Thoracic aorta (tissue), 2 donors: ENCODE results near the gene NQO1. TPM values are rescaled to one million over a fixed set of nuclear protein-coding genes. Genes with fewer than 3 reads are reported as not detected.
A peak's percentile ranks its signal among the peaks of the same experiment; 100 is the strongest.

Source experiments
- ATAC-seq: fragments of 150-250 bp; one replicate; pipeline ENCODE4 v1.8.0; 2017; ENCODE audit warnings: low read depth; ENCODE audit not compliant: insufficient number of reproducible peaks, low FRiP score
- DNase-seq: peaks from one replicate; pipeline ENCODE4 v3.0.0-alpha.2; 2020; ENCODE audit warnings: low spot score
- H3K27ac ChIP-seq, 2 donors: fragments of 200-600 bp; sonication (generic); 1 replicate in 1 of 2; 2 replicates in 1 of 2; pipeline ENCODE4 v1.5.1; 2016; ENCODE audit warnings: mild to moderate bottlenecking in 2 of 2, moderate library complexity in 2 of 2
- H3K27me3 ChIP-seq: fragments of 200-600 bp; sonication (generic); replicated peaks from 2 replicates; pipeline ENCODE4 v1.6.0; 2016; ENCODE audit warnings: mild to moderate bottlenecking; ENCODE audit not compliant: insufficient read depth
- H3K36me3 ChIP-seq: fragments of 200-600 bp; sonication (generic); one replicate; pipeline ENCODE4 v1.5.1; 2016
- H3K4me1 ChIP-seq, 2 donors: fragments of 200-600 bp; sonication (generic); 1 replicate in 1 of 2; 2 replicates in 1 of 2; pipeline versions ENCODE4 v1.5.1 to v1.6.0; 2016; ENCODE audit warnings: low read depth in 2 of 2, mild to moderate bottlenecking in 1 of 2; ENCODE audit not compliant: control insufficient read depth in 1 of 2
- H3K4me3 ChIP-seq: fragments of 200-600 bp; sonication (generic); 2 replicates; pipeline ENCODE4 v1.5.1; 2016; ENCODE audit warnings: mild to moderate bottlenecking
- H3K9me3 ChIP-seq: fragments of 200-600 bp; sonication (generic); 2 replicates; pipeline ENCODE4 v1.5.1; 2016
- CTCF ChIP-seq: fragments of 200-600 bp; sonication (generic); IDR thresholded peaks from one replicate; pipeline ENCODE4 v1.5.1; 2019; ENCODE audit warnings: antibody characterized with exemption
- total RNA-seq, 2 donors: library from RNA; depleted of rRNA; stranded (reverse); fragments of >200 nt; gene quantifications; one replicate each; pipeline versions ENCODE4 v1.1.0 to v1.2.3, GENCODE V29; 2016

The NQO1 gene
- total RNA-seq, result 100 to 1,000 TPM in 1 of 2 donors, 10 to 100 TPM in 1; 40.2 to 115 TPM

GRCh38 chr16:69726313-69727060 lies at the start of gene NQO1:
Gene NQO1 (minus strand): TSS chr16:69726560. CDS start chr16:69726439, 121 bp downstream.
- Histone ChIP-seq H3K27ac (peak within 1 kb of the TSS; percentile 67 to 70), H3K4me1 (peaks cover 2 to 33% of the 10 kb centered on the region in 2 donors), H3K36me3 (no peaks in the 10 kb centered on the region), H3K4me3 (peak within 1 kb of the TSS; percentile 71), H3K9me3 (no peaks in the 10 kb centered on the region), H3K27me3 (no peaks in the 10 kb centered on the region)
- ATAC-seq (peak; percentile 75), DNase-seq (peak; percentile 78)
- TF ChIP-seq CTCF, result no peak

- Histone ChIP-seq H3K9me3 (peaks cover 4% of the 10 kb centered on the region), H3K27me3 (no peaks in the 10 kb centered on the region), H3K4me3 (no peak overlapping the region), H3K27ac (no peak overlapping the region), H3K4me1 (no peaks in the 10 kb centered on the region), H3K36me3 (no peaks in the 10 kb centered on the region)
- DNase-seq (no peak), ATAC-seq (no peak)
- no peak for TF ChIP-seq CTCF
Measured at GRCh38 chr16:69775563-69775962, 49.2 kb upstream of the NQO1 start.

- Histone ChIP-seq H3K27ac (no peak overlapping the region), H3K27me3 (no peaks in the 10 kb centered on the region), H3K9me3 (peaks cover 4% of the 10 kb centered on the region), H3K4me1 (no peaks in the 10 kb centered on the region), H3K36me3 (no peaks in the 10 kb centered on the region), H3K4me3 (no peak overlapping the region)
- DNase-seq (no peak), ATAC-seq (no peak)
- no peak for TF ChIP-seq CTCF
Measured at GRCh38 chr16:69773260-69773947, 47.0 kb upstream of the NQO1 start.

GRCh38 chr16:69771651-69771967 lies 45.2 kb upstream of the NQO1 start:
- H3K27ac ChIP-seq, result no peak overlapping the region
- H3K4me1 ChIP-seq, result no peaks in the 10 kb centered on the region
- H3K36me3 ChIP-seq, result no peaks in the 10 kb centered on the region
- no peak overlapping the region for H3K4me3 ChIP-seq
- H3K9me3 ChIP-seq, result peaks cover 4% of the 10 kb centered on the region
- ATAC-seq, result no peak
- DNase-seq, result no peak
- TF ChIP-seq CTCF, result no peak
- no peaks in the 10 kb centered on the region for H3K27me3 ChIP-seq

- no peak for ATAC-seq
- Histone ChIP-seq H3K27ac (no peak overlapping the region), H3K27me3 (no peaks in the 10 kb centered on the region), H3K4me1 (no peaks in the 10 kb centered on the region), H3K36me3 (no peaks in the 10 kb centered on the region), H3K9me3 (no peaks in the 10 kb centered on the region), H3K4me3 (no peak overlapping the region)
- DNase-seq, result no peak
- TF ChIP-seq CTCF, result no peak
Measured at GRCh38 chr16:69769404-69769803, 43.0 kb upstream of the NQO1 start.
